Natural killer cell (primary cell): ENCODE results near the gene GNB1L. TPM values are rescaled to one million over a fixed set of nuclear protein-coding genes. Genes with fewer than 3 reads are reported as not detected.

Experiments
- ATAC-seq, 3 donors: fragments of 150-1000 bp in 2 of 3; fragments of 200-7000 bp in 1 of 3; cut with Tn5 transposase; 1 replicate in 1 of 3; 2 replicates in 2 of 3; pipeline ENCODE4 v1.10.0; 2021; ENCODE audit warnings: mild to moderate bottlenecking in 2 of 3, moderate library complexity in 2 of 3
- DNase-seq, 2 donors: peaks; one replicate each; pipeline versions ENCODE4 v3.0.0 to v3.0.0-alpha.2; 2013 to 2021; ENCODE audit warnings: mixed read lengths in 1 of 2
- H3K27ac ChIP-seq: one replicate; pipeline ENCODE4 v1.5.1; 2013; ENCODE audit warnings: mild to moderate bottlenecking, low read length
- H3K27me3 ChIP-seq: one replicate; pipeline ENCODE4 v1.6.1; 2013; ENCODE audit warnings: low read length; ENCODE audit not compliant: control insufficient read depth, insufficient read depth
- H3K36me3 ChIP-seq: one replicate; pipeline ENCODE4 v1.6.1; 2013; ENCODE audit warnings: low read length; ENCODE audit not compliant: control insufficient read depth, insufficient read depth
- H3K4me1 ChIP-seq: one replicate; pipeline ENCODE4 v1.6.1; 2013; ENCODE audit warnings: low read length; ENCODE audit not compliant: control insufficient read depth, insufficient read depth
- H3K4me3 ChIP-seq: one replicate; pipeline ENCODE4 v1.5.1; 2013; ENCODE audit warnings: low read length
- H3K9me3 ChIP-seq: one replicate; pipeline ENCODE4 v1.6.1; 2013; ENCODE audit warnings: low read length; ENCODE audit not compliant: control insufficient read depth, insufficient read depth
- H3K27ac Mint-ChIP-seq, 2 donors: one replicate each; pipeline ENCODE4 v1.8.0; 2022; ENCODE audit warnings: mild to moderate bottlenecking in 2 of 2, mixed read lengths in 2 of 2, moderate library complexity in 1 of 2
- H3K27me3 Mint-ChIP-seq, 2 donors: one replicate each; pipeline ENCODE4 v1.8.0; 2022; ENCODE audit warnings: low read depth in 2 of 2, mixed read lengths in 2 of 2
- H3K36me3 Mint-ChIP-seq: one replicate; pipeline ENCODE4 v1.8.0; 2022; ENCODE audit warnings: mixed read lengths
- H3K4me1 Mint-ChIP-seq, 2 donors: one replicate each; pipeline ENCODE4 v1.8.0; 2022; ENCODE audit warnings: mixed read lengths in 2 of 2
- H3K4me3 Mint-ChIP-seq: one replicate; pipeline ENCODE4 v1.8.0; 2022; ENCODE audit warnings: mild to moderate bottlenecking, moderate library complexity, mixed read lengths
- H3K9me3 Mint-ChIP-seq, 2 donors: one replicate each; pipeline ENCODE4 v1.8.0; 2022; ENCODE audit warnings: mixed read lengths in 2 of 2
- WGBS: methylation state at CpG from one replicate; pipeline ENCODE4 v1.1.7; 2013; ENCODE audit warnings: missing lambda C conversion rate; ENCODE audit not compliant: insufficient coverage; 5-methylcytosine and 5-hydroxymethylcytosine counted together
- intact Hi-C: fragments of 100-400 bp; cut with micrococcal nuclease; formaldehyde crosslinking; loops from one replicate; pipeline ENCODE4 v1.14.2; 2022
- total RNA-seq, 4 donors: library from RNA; stranded (reverse); fragments of 120-200 nt in 1 of 4; gene quantifications; one replicate each; pipeline versions ENCODE4 v1.2.3 to v1.2.4, GENCODE V29; 2013 to 2022
- TF ChIP-seq, protein P1 (sequence below): fragments of 200-600 bp; IDR thresholded peaks from one replicate; pipeline ENCODE4 v1.8.0; 2022; ENCODE audit warnings: antibody characterized with exemption

The GNB1L gene
- total RNA-seq, 3 donors from 2014 or later (not counting 1 experiment from before 2014, with no cell fraction given), result 5.1 to 5.3 (median 5.3) TPM

DNA sequence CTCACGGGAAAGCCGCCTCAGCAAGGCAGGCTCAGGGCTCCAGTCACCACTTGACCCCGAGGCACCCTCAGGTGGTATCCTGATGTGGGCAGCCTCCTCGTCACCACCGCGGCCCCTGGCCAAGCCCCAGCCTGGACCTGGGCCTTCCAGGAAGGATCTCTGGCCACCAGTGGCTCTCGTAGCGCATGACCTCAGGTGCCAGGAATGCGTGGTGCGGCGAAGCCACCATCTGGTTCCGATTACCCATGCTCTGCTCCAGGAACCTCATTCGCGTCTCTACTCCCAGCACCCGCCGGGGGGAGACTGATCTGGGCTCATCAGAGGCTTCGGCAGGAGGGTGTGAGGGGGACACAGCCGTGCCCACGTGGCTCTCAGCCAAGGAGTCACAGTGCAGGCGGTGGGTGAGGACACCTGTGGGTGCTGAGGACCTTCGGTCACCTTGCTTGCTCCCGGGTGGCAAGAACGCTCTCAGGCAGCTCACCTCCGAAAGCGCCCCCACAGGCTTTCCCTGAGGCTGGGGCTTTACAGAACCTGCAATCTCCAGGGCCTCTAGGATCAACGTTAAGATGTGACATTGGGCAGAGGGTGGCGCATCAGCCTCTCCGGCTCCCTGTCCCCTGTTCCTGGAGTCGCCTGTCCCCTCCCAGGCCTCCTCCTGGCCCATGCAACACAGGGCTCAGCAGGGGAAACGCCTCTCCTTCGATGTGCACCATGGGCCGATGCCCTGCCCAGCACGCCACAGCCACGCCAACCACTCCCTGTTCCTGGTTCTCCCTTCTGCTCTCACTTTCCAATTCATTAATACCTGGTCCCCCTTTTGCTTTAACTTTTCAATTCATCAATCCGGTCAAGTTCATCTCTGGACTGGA lies 55.1 kb downstream of the GNB1L start:
- DNase-seq (no peak), ATAC-seq (no peak)
- 95% methylated on average over 35 of the region's 35 CpGs for WGBS
- Mint-ChIP-seq H3K9me3 (no peaks in the 10 kb centered on the region), H3K27me3 (no peaks in the 10 kb centered on the region), H3K36me3 (no peaks in the 10 kb centered on the region), H3K4me1 (no peaks in the 10 kb centered on the region), H3K4me3 (no peak overlapping the region), H3K27ac (no peak overlapping the region)
- H3K4me3 ChIP-seq, result no peak overlapping the region
- no peak overlapping the region for H3K27ac ChIP-seq
- TF ChIP-seq, protein P1, sequence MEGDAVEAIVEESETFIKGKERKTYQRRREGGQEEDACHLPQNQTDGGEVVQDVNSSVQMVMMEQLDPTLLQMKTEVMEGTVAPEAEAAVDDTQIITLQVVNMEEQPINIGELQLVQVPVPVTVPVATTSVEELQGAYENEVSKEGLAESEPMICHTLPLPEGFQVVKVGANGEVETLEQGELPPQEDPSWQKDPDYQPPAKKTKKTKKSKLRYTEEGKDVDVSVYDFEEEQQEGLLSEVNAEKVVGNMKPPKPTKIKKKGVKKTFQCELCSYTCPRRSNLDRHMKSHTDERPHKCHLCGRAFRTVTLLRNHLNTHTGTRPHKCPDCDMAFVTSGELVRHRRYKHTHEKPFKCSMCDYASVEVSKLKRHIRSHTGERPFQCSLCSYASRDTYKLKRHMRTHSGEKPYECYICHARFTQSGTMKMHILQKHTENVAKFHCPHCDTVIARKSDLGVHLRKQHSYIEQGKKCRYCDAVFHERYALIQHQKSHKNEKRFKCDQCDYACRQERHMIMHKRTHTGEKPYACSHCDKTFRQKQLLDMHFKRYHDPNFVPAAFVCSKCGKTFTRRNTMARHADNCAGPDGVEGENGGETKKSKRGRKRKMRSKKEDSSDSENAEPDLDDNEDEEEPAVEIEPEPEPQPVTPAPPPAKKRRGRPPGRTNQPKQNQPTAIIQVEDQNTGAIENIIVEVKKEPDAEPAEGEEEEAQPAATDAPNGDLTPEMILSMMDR, result no peak
- no peaks in the 10 kb centered on the region for H3K36me3 ChIP-seq
- intact Hi-C loops, result no loop called here
- no peaks in the 10 kb centered on the region for H3K4me1 ChIP-seq
- H3K27me3 ChIP-seq, result no peaks in the 10 kb centered on the region
- H3K9me3 ChIP-seq, result no peaks in the 10 kb centered on the region

DNA sequence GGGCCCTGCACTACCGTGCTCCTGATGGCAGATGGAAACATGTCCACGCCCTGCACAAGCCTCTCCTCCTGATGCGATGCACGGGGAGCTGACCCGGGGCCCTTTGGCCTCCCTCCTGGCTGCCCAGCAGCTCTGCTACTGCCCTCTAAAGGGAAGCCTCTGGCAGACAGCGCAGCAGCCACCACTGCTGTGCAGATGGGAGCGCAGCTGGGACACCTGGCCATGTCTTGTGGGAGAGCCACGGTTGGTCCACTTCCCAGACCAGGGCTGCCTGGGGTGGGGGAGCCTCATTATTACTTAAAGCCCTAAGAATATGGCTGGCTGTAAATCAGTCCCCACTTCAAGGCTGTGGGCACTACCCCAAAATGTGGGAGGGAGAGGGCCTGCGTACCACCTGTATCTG lies 55.8 kb downstream of the GNB1L start:
- Histone ChIP-seq H3K27me3 (no peaks in the 10 kb centered on the region), H3K4me1 (no peaks in the 10 kb centered on the region), H3K9me3 (no peaks in the 10 kb centered on the region), H3K36me3 (no peaks in the 10 kb centered on the region), H3K27ac (no peak overlapping the region), H3K4me3 (no peak overlapping the region)
- intact Hi-C loops, result no loop called here
- H3K4me3 Mint-ChIP-seq, result no peak overlapping the region
- no peaks in the 10 kb centered on the region for H3K4me1 Mint-ChIP-seq
- TF ChIP-seq, protein P1, result no peak
- DNase-seq, result no peak
- H3K27ac Mint-ChIP-seq, result no peak overlapping the region
- H3K9me3 Mint-ChIP-seq, result no peaks in the 10 kb centered on the region
- 96% methylated on average over 9 of the region's 9 CpGs for WGBS
- H3K36me3 Mint-ChIP-seq, result no peaks in the 10 kb centered on the region
- no peak for ATAC-seq
- H3K27me3 Mint-ChIP-seq, result no peaks in the 10 kb centered on the region

DNA sequence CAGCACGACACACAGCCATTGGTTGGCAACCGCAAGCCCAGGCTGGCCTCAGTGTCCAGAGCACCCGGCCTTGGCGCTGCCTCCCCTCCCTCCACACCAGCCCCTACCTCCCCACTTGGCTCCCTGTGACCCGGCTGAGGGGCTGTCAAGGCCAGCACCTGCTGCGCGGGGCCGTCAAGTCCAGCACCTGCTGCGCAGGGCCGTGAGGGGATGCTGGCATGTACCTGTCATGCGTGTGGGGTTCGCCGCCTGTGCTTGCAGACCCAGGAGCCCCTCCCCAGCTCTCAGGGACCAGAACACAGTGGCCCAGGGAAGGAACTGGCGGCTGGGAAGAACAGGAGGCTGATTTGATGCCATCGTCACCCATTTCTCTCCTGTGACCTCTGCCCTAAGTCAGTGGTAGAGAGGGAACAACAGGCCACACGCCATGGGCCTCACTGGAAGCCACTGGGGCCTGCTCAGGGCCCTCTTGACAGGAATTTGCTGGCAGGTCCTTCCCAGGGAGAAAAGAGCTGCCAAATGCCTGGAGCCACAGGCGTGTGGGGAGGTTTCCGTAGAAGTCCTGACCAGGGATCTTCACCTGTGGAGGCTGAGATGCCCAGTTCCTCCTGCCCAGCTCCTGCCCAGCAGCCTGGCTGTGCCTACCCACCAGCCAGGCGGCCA lies 56.5 kb downstream of the GNB1L start:
- WGBS, result 97% methylated on average over 19 of the region's 19 CpGs

More for the DNA sequence above, 56.5 kb downstream of the GNB1L start:
- no peaks in the 10 kb centered on the region for H3K4me1 ChIP-seq
- ATAC-seq (no peak), DNase-seq (no peak)
- no peaks in the 10 kb centered on the region for H3K27me3 Mint-ChIP-seq
- no peak overlapping the region for H3K4me3 ChIP-seq
- H3K4me3 Mint-ChIP-seq, result no peak overlapping the region
- H3K9me3 ChIP-seq, result no peaks in the 10 kb centered on the region
- no peak overlapping the region for H3K27ac ChIP-seq
- peaks cover 0 to 4% of the 10 kb centered on the region in 2 donors for H3K9me3 Mint-ChIP-seq
- intact Hi-C loops, result no loop called here
- no peaks in the 10 kb centered on the region for H3K36me3 ChIP-seq
- no peaks in the 10 kb centered on the region for H3K27me3 ChIP-seq
- TF ChIP-seq, protein P1, result no peak
- no peaks in the 10 kb centered on the region for H3K36me3 Mint-ChIP-seq
- H3K4me1 Mint-ChIP-seq, result no peaks in the 10 kb centered on the region
- H3K27ac Mint-ChIP-seq, result no peak overlapping the region
